ENCODE data around the gene GULP1. TPM values are rescaled to one million over a fixed set of nuclear protein-coding genes. Genes with fewer than 3 reads are reported as not detected.
A peak's percentile ranks its signal among the peaks of the same experiment; 100 is the strongest.

Gene GULP1
- total RNA-seq (2013; cell fraction: nucleolus; rRNA removed) = 0.04 TPM in 1 of 2 replicates, not detected in the other
- total RNA-seq (2014; rRNA removed) (not detected in 2 replicates), total RNA-seq (2014; rRNA removed; fragmentation: Illumina TruSeq; extraction: Trizol) (0.09 TPM in 1 of 2 replicates, not detected in the other), total RNA-seq (2021) (0.13 TPM in 1 of 2 replicates, not detected in the other), polyA plus RNA-seq (2011; rRNA removed) (1.3 and 2.1 TPM in 2 replicates), polyA plus RNA-seq (2014; fragmentation: Illumina TruSeq; extraction: Trizol) (not detected in 2 replicates), polyA plus RNA-seq (2014; fragmentation: Nextera tagmentation; extraction: Ambion mirVana) (under 1 TPM in 1 of 2 experiments, not detected in 1; 0.02 TPM), polyA plus RNA-seq (2014; rRNA removed) (not detected in 2 replicates), polyA plus RNA-seq (2016; fragmentation: Nextera tagmentation; extraction: Ambion mirVana) (under 1 TPM; 0.15 to 0.39 TPM), polyA minus RNA-seq (2011; rRNA and poly(A)+ RNA removed) (0.98 and 2.6 TPM in 2 replicates), Bru-seq, nascent RNA (percentile 18 among the genes with signal in this experiment), BruChase-seq, experiment 1, labeled RNA remaining after a 6-hour chase (percentile 14 among the genes with signal in this experiment), BruChase-seq, experiment 2, labeled RNA remaining after a 2-hour chase (percentile 12 among the genes with signal in this experiment)
- not detected for polyA plus RNA-seq (2011; ENCODE audit: low read depth)
- polyA plus RNA-seq (2011; cell fraction: cytosol; rRNA removed) = 0.58 and 0.85 TPM in 2 replicates
- 0.35 and 0.54 TPM in 2 replicates for polyA plus RNA-seq (2011; cell fraction: nucleus; rRNA removed)
- polyA plus RNA-seq (2012) = 0.03 TPM in 1 of 2 replicates, not detected in the other
- not detected in 2 replicates for polyA minus RNA-seq (2011; cell fraction: cytosol; rRNA and poly(A)+ RNA removed)
- 0.97 and 1.5 TPM in 2 replicates for polyA minus RNA-seq (2011; cell fraction: nucleus; rRNA and poly(A)+ RNA removed)
- long read RNA-seq, experiment 1 = 0 reads
- long read RNA-seq, experiment 2, partial matches to known transcripts = 0 of 4 reads
- long read RNA-seq, experiment 2, other reads (novel, unspliced or antisense) = 4 of 4 reads

DNA sequence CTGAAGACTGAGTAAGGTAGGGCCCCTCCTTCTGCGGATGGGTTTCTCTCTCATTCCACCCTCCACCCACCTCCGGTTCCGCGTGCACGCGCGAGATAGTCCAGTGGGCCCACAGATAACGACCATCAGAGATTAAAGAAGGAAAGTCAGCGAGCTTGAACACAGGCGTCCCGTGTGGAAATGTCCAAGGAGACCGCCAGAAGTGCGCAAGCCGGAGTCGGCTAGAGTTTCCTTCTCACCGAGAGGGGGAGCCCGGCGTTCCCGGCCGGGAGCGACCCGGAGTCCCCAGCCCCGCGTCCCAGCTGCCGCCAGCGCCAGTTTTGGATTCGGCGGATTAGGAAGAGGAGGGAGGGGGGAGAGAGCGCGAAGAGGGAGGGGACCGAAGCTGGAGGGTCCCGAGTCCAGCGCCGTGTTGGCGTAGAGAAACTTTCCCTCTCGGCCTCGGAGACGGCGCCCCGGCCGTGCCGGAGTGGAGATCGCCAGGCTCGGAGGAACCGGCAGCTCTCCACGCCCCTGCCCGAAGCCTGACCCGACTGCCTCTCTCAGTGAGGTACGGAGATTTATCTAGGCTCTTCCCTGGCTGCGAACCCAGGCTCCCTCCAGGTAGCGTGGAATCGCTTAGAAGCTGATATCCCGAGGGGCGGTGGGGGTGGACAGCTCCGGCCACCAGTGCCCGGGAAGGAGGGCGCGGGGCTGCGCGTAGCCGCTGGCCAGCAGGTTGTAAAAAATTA, at the start of gene GULP1:
Gene GULP1 (plus strand): TSS at position 258 of the 731 bp plus-strand sequence. CDS start 185,829 bp downstream, outside the sequence.
- no peaks in the 10 kb centered on the region for H4K20me1 ChIP-seq (ENCODE audit: control insufficient read depth, insufficient read depth)
- H2AFZ ChIP-seq (ENCODE audit: control insufficient read depth, low read depth, low read length) = no peak within 1 kb of the TSS
- SMC1A ChIA-PET (ENCODE audit: uncharacterized antibody, unreplicated experiment) = no interaction called here
- RAD21 ChIA-PET (ENCODE audit: unreplicated experiment) = interaction anchor here (0.6 kb wide), 1 partner anchor 44 kb away, joined by 3 read pairs; no protein-coding TSS in a partner anchor
- no peaks in the 10 kb centered on the region for H3K36me3 ChIP-seq (ENCODE audit: control insufficient read depth in 2 of 2, insufficient read depth in 2 of 2, low read length in 1 of 2)
- in situ Hi-C loops (cut with MboI) = no loop called here
- H3K4me1 ChIP-seq (ENCODE audit: control insufficient read depth, insufficient read depth, low read length) = no peaks in the 10 kb centered on the region
- H3K9ac ChIP-seq (ENCODE audit: control insufficient read depth, insufficient read depth, low read length) = no peak within 1 kb of the TSS
- CTCF ChIA-PET = no interaction called here
- FAIRE-seq = no peak
- no peaks in the 10 kb centered on the region for H3K9me3 ChIP-seq (replicated peaks; ENCODE audit: control insufficient read depth, insufficient read depth, low read length)
- H3K4me2 ChIP-seq (ENCODE audit: control insufficient read depth, insufficient read depth) = no peak within 1 kb of the TSS
- H3K4me3 ChIP-seq = no peak within 1 kb of the TSS
- POLR2A ChIA-PET = no interaction called here
- 54% methylated on average over 57 of the region's 61 CpGs for WGBS (ENCODE audit: insufficient coverage, insufficient replicate concordance, low lambda C conversion rate, missing lambda C conversion rate)
- no peak for DNase-seq (ENCODE audit: low read depth, low spot score)
- intact Hi-C loops (cut with micrococcal nuclease; ENCODE audit: unreplicated experiment) = no loop called here
- peaks cover 4 to 12% of the 10 kb centered on the region in 2 experiments for H3K27me3 ChIP-seq (replicated peaks in 1 of 2; ENCODE audit: control insufficient read depth in 2 of 2, insufficient read depth in 2 of 2, low read length in 1 of 2)
- ATAC-seq = no peak
- no peak within 1 kb of the TSS for H3K27ac ChIP-seq (ENCODE audit: control insufficient read depth, insufficient read depth)
- no TSS peak for BruUV-seq (replicated peaks)
- H3K79me2 ChIP-seq (ENCODE audit: control insufficient read depth, insufficient read depth, low read length) = no peaks in the 10 kb centered on the region
- no peak for TF ChIP-seq KLF5 (IDR thresholded peaks at IDR 0.05; ENCODE audit: partially characterized antibody)
- no peak for TF ChIP-seq MYB (IDR thresholded peaks at IDR 0.05; ENCODE audit: borderline replicate concordance, low read depth, low read length)
- no peak for TF ChIP-seq TCF7 (IDR thresholded peaks at IDR 0.05; ENCODE audit: borderline replicate concordance)
- TF ChIP-seq ZNF207 (IDR thresholded peaks at IDR 0.05; ENCODE audit: borderline replicate concordance) = no peak
- TF ChIP-seq ASH2L (IDR thresholded peaks at IDR 0.05; ENCODE audit: borderline replicate concordance, low read depth) = no peak
- TF ChIP-seq GATAD2B (conservative IDR thresholded peaks at IDR 0.05; ENCODE audit: low read depth) = no peak
- TF ChIP-seq SPI1 (IDR thresholded peaks at IDR 0.05; ENCODE audit: borderline replicate concordance, insufficient read depth, low read depth, low read length) = no peak
- no peak for TF ChIP-seq ZNF592 (IDR thresholded peaks at IDR 0.05)
- TF ChIP-seq POLR2A (IDR thresholded peaks at IDR 0.05; ENCODE audit: low read depth, low read length) = no peak
- TF ChIP-seq SUZ12 (IDR thresholded peaks at IDR 0.05; ENCODE audit: unreplicated experiment) = no peak
- no peak for TF ChIP-seq ZBTB11 (CRISPR knock-in tag; IDR thresholded peaks at IDR 0.05)
- TF ChIP-seq EGR1 (IDR thresholded peaks at IDR 0.05; ENCODE audit: borderline replicate concordance in 1 of 2, low read depth in 2 of 2, low read length in 2 of 2) = no peak
